SU-DHL-6 (cell line): ENCODE measurements around the gene EFCAB11.

ENCODE experiments used
- EZH2phosphoT487 ChIP-seq: fragments of 200-600 bp; sonication (generic), shearing (Covaris generic); conservative IDR thresholded peaks from 2 replicates; pipeline ENCODE4 v1.6.1; 2018; ENCODE audit warnings: mild to moderate bottlenecking, antibody characterized with exemption, low read length, moderate library complexity, mixed read lengths
- TF ChIP-seq, protein P1 (sequence below): fragments of 200-600 bp; sonication (generic); IDR thresholded peaks from one replicate; pipeline ENCODE4 v1.5.1; 2017; ENCODE audit warnings: antibody characterized with exemption, mild to moderate bottlenecking, low read length, moderate library complexity; ENCODE audit not compliant: insufficient read depth, poor library complexity, severe bottlenecking

DNA sequence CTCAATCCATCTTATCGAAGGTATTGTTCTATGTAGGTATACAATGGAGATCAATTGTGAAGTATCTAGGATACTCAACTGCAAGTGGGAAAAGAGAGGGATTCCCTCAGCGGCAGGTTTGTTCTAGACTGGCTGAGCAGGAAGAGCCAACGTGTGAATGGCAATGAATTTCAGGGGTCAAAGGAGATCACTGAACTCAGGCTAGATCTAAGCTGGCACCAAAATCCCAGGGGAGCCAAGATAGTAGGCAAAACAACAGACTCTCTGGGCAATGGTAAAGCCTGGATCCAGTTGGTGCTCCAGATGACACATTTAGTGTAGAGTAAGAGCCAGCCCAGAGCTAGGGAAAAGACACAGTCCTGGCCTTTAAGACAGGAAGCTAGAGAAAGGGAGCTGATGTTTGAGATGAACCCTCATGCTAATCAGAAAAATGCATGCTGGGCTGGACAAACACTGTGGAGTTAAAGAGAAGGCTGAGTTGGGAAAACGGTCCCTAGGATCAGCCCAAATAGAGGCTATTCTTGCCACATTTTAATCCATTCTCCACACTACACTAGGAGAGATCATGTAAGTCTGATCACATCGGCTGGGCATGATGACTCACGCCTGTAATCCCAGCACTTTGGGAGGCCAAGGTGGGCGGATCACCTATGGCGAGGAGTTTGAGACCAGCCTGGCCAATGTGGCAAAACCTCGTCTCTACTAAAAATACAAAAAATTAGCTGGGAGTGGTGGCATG, 45.6 kb downstream of the EFCAB11 start:
- TF ChIP-seq, protein P1, sequence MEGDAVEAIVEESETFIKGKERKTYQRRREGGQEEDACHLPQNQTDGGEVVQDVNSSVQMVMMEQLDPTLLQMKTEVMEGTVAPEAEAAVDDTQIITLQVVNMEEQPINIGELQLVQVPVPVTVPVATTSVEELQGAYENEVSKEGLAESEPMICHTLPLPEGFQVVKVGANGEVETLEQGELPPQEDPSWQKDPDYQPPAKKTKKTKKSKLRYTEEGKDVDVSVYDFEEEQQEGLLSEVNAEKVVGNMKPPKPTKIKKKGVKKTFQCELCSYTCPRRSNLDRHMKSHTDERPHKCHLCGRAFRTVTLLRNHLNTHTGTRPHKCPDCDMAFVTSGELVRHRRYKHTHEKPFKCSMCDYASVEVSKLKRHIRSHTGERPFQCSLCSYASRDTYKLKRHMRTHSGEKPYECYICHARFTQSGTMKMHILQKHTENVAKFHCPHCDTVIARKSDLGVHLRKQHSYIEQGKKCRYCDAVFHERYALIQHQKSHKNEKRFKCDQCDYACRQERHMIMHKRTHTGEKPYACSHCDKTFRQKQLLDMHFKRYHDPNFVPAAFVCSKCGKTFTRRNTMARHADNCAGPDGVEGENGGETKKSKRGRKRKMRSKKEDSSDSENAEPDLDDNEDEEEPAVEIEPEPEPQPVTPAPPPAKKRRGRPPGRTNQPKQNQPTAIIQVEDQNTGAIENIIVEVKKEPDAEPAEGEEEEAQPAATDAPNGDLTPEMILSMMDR: no peak
- no peak for TF ChIP-seq EZH2phosphoT487
